Stimulated activated CD4-positive, alpha-beta T cell treated with anti-CD3 and anti-CD28 coated beads, Interleukin-15, amount 100 ng/mL, for 24 hours (primary cell): Measurements from ENCODE around the gene IFITM1.
"Not testable (repeated sequence)": the region's sequence is repeated elsewhere in the genome, so short reads cannot be mapped to it uniquely, and the experiment has no call there.

Experiments used
- DNase-seq: peaks from one replicate; pipeline ENCODE4 v3.0.0-alpha.2; 2020

Gene IFITM1

GRCh38 chr11:309979-310572 lies 3.8 kb upstream of the IFITM1 start:
- DNase-seq: not testable (repeated sequence)

- DNase-seq: peak; percentile 60
These were observed 2.7 kb upstream of the IFITM1 start for GRCh38 chr11:311013-311748.

- peak; percentile 55 for DNase-seq
These were observed 1.6 kb upstream of the IFITM1 start for GRCh38 chr11:312092-312816.

GRCh38 chr11:313304-313786 lies 495 bp upstream of the IFITM1 start:
- DNase-seq: peak; percentile 31

- DNase-seq: not testable (repeated sequence)
These were observed 675 bp downstream of the IFITM1 start for GRCh38 chr11:314554-314875.

- DNase-seq: peak; percentile 49
These were observed 1.2 kb downstream of the IFITM1 start for GRCh38 chr11:315051-315481.

GRCh38 chr11:315516-315994 lies 1.7 kb downstream of the IFITM1 start:
- peak; percentile 37 for DNase-seq

GRCh38 chr11:316031-316701 lies 2.3 kb downstream of the IFITM1 start:
- DNase-seq: peak; percentile 54

- no peak for DNase-seq
These were observed 3.1 kb downstream of the IFITM1 start for GRCh38 chr11:316891-317301.

- DNase-seq: not testable (repeated sequence)
These were observed 4.0 kb downstream of the IFITM1 start for GRCh38 chr11:317668-318404.

GRCh38 chr11:318405-319120 lies 4.7 kb downstream of the IFITM1 start:
- DNase-seq: not testable (repeated sequence)

- peak; percentile 44 for DNase-seq
These were observed 5.5 kb downstream of the IFITM1 start for GRCh38 chr11:319121-319887.

GRCh38 chr11:319888-320273 lies 6.0 kb downstream of the IFITM1 start:
- peak; percentile 59 for DNase-seq

- no peak for DNase-seq
These were observed 10.3 kb downstream of the IFITM1 start for GRCh38 chr11:324156-324555.

- DNase-seq: not testable (repeated sequence)
These were observed 11.0 kb downstream of the IFITM1 start for GRCh38 chr11:324593-325517.

GRCh38 chr11:325796-326591 lies 12.2 kb downstream of the IFITM1 start:
- DNase-seq: no peak

GRCh38 chr11:326592-326841 lies 12.7 kb downstream of the IFITM1 start:
- no peak for DNase-seq

GRCh38 chr11:326842-327580 lies 13.2 kb downstream of the IFITM1 start:
- peak; percentile 83 for DNase-seq

- no peak for DNase-seq
These were observed 13.7 kb downstream of the IFITM1 start for GRCh38 chr11:327581-327923.
